Nephron (organoid): ENCODE measurements around the gene MMP17.

Experiments
- H3K27ac Mint-ChIP-seq, 3 experiments: 2 replicates each; pipeline ENCODE4 v1.8.0; 2020; ENCODE audit warnings: mixed read lengths in 3 of 3, mild to moderate bottlenecking in 2 of 3, moderate library complexity in 1 of 3
- H3K27me3 Mint-ChIP-seq: 2 replicates; pipeline ENCODE4 v1.8.0; 2021; ENCODE audit warnings: low read depth, mild to moderate bottlenecking, moderate library complexity, mixed read lengths
- H3K36me3 Mint-ChIP-seq: 2 replicates; pipeline ENCODE4 v1.8.0; 2020; ENCODE audit warnings: low read depth, mixed read lengths
- H3K4me1 Mint-ChIP-seq: 2 replicates; pipeline ENCODE4 v1.8.0; 2020; ENCODE audit warnings: mixed read lengths
- H3K4me3 Mint-ChIP-seq, 3 experiments: 2 replicates each; pipeline ENCODE4 v1.8.0; 2020; ENCODE audit warnings: mild to moderate bottlenecking in 3 of 3, mixed read lengths in 3 of 3, moderate library complexity in 2 of 3
- H3K9me3 Mint-ChIP-seq: 2 replicates; pipeline ENCODE4 v1.8.0; 2020; ENCODE audit warnings: mixed read lengths
- TF ChIP-seq, protein P1 (sequence below), 3 experiments: fragments of 200-600 bp; sonication (generic); IDR thresholded peaks; one replicate each; pipeline ENCODE4 v1.5.0; 2021; ENCODE audit warnings: antibody characterized with exemption in 3 of 3; ENCODE audit not compliant: unreplicated experiment in 3 of 3

The MMP17 gene

DNA sequence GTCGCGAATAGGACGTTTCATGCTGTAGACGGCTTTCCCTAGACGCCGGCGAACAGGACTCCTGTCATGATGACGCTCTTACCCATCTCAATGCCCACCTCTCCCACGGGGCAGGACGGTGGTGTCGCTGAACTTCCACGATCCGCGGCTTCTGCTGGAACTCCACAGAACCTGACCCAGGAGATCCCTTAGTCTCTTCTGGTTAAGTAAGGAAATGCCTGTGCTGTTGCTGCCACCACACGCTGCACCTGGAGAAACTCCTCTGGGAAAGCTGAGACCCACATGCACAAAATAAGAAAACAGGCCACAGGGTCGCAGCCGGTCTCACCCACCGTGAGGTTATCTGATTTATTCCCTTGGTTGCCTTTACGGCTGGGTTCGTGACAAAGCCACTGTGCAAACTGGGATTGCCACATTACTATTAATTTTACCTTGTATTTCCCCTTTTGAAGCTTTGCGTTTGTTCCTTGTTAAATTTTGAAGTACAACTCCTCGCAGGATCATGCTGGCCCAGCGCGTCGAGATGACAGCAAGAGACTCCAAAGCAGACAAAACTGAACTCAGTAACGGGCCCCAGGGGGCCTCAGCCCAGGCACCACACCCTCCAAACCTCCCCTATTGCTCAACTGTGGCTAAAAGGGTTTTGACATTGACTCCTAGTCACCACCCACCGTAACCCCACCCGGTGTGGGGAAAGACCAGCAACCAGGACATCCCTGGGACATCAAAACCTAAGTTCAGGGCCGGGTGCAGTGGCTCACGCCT is 9.2 kb upstream of the MMP17 start:
- H3K27ac Mint-ChIP-seq: no peak overlapping the region
- TF ChIP-seq, protein P1, sequence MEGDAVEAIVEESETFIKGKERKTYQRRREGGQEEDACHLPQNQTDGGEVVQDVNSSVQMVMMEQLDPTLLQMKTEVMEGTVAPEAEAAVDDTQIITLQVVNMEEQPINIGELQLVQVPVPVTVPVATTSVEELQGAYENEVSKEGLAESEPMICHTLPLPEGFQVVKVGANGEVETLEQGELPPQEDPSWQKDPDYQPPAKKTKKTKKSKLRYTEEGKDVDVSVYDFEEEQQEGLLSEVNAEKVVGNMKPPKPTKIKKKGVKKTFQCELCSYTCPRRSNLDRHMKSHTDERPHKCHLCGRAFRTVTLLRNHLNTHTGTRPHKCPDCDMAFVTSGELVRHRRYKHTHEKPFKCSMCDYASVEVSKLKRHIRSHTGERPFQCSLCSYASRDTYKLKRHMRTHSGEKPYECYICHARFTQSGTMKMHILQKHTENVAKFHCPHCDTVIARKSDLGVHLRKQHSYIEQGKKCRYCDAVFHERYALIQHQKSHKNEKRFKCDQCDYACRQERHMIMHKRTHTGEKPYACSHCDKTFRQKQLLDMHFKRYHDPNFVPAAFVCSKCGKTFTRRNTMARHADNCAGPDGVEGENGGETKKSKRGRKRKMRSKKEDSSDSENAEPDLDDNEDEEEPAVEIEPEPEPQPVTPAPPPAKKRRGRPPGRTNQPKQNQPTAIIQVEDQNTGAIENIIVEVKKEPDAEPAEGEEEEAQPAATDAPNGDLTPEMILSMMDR (IDR thresholded peaks at IDR 0.05; ENCODE audit: unreplicated experiment in 3 of 3): no peak
- no peak overlapping the region for H3K4me3 Mint-ChIP-seq
- H3K36me3 Mint-ChIP-seq: no peaks in the 10 kb centered on the region
- H3K4me1 Mint-ChIP-seq: no peaks in the 10 kb centered on the region
- no peaks in the 10 kb centered on the region for H3K9me3 Mint-ChIP-seq
- peaks cover 4% of the 10 kb centered on the region for H3K27me3 Mint-ChIP-seq

- no peaks in the 10 kb centered on the region for H3K36me3 Mint-ChIP-seq
- H3K27ac Mint-ChIP-seq: no peak overlapping the region
- TF ChIP-seq, protein P1 (IDR thresholded peaks at IDR 0.05; ENCODE audit: unreplicated experiment in 3 of 3): no peak
- no peaks in the 10 kb centered on the region for H3K9me3 Mint-ChIP-seq
- no peak overlapping the region for H3K4me3 Mint-ChIP-seq
- H3K27me3 Mint-ChIP-seq: peaks cover 47% of the 10 kb centered on the region
- H3K4me1 Mint-ChIP-seq: no peaks in the 10 kb centered on the region
Measured at GRCh38 chr12:131824450-131824849, 3.7 kb upstream of the MMP17 start.

- Mint-ChIP-seq H3K36me3 (no peaks in the 10 kb centered on the region), H3K27me3 (peaks cover 53% of the 10 kb centered on the region), H3K27ac (no peak overlapping the region), H3K9me3 (no peaks in the 10 kb centered on the region), H3K4me1 (no peaks in the 10 kb centered on the region), H3K4me3 (peak overlapping the region; percentile 11 to 35 (median 23))
- TF ChIP-seq, protein P1 (IDR thresholded peaks at IDR 0.05; ENCODE audit: unreplicated experiment in 3 of 3): no peak
Measured at GRCh38 chr12:131825146-131825892, 2.9 kb upstream of the MMP17 start.

- peak overlapping the region; percentile 38 to 66 (median 53) for H3K4me3 Mint-ChIP-seq
- H3K9me3 Mint-ChIP-seq: no peaks in the 10 kb centered on the region
- TF ChIP-seq, protein P1 (IDR thresholded peaks at IDR 0.05; ENCODE audit: unreplicated experiment in 3 of 3): no peak
- peaks cover 60% of the 10 kb centered on the region for H3K27me3 Mint-ChIP-seq
- no peak overlapping the region for H3K27ac Mint-ChIP-seq
- no peaks in the 10 kb centered on the region for H3K36me3 Mint-ChIP-seq
- no peaks in the 10 kb centered on the region for H3K4me1 Mint-ChIP-seq
Measured at GRCh38 chr12:131826097-131826928, 1.9 kb upstream of the MMP17 start.

DNA sequence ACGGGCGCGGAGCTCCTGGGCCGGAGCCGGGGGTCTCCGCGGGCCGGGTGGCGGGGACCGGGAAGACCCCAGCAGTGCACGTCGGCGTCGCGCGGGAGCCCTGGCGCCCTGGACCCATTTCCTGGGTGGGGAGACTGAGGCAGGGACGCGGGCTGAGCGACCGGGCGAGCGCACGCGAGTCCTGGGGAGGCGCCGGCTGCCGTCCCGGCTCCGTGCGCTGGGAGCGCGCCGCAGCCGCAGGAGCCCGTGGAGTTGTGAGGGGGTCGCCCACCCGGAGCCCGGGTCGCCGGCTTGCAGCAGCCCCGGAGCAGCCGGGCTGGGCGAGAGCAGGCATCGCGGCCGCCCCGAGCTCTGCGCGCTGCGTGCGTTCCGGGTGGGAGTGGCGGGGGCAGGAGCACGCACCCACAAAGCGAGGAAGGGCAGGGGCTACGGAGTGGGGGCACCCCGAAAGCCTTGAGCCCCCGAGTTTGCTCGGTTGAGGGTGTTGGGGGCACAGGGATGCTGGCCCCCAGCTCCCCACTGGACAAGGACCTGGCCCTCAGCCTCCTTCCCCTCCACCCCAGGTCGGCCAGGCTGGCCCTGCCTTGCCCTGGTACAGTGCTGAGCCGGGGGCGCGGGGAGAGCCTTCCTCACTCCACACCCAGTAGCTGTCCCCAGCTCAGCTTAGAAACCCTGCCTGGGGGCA is 620 bp downstream of the MMP17 start:
- Mint-ChIP-seq H3K27ac (no peak overlapping the region), H3K27me3 (peaks cover 79% of the 10 kb centered on the region), H3K9me3 (no peaks in the 10 kb centered on the region), H3K4me1 (no peaks in the 10 kb centered on the region), H3K36me3 (no peaks in the 10 kb centered on the region), H3K4me3 (peak overlapping the region; percentile 69 to 76 (median 73))
- TF ChIP-seq, protein P1 (IDR thresholded peaks at IDR 0.05; ENCODE audit: unreplicated experiment in 3 of 3): no peak
